GM12891 (cell line): ENCODE measurements around the gene CCL23.
"Not testable (repeated sequence)": the region's sequence is repeated elsewhere in the genome, so short reads cannot be mapped to it uniquely, and the experiment has no call there.

Experiments
- PAX5 ChIP-seq: IDR thresholded peaks from 2 replicates; pipeline ENCODE4 v1.6.1; 2011; ENCODE audit warnings: low read length, moderate library complexity, mild to moderate bottlenecking; ENCODE audit not compliant: insufficient read depth, severe bottlenecking
- POLR2A ChIP-seq: IDR thresholded peaks from 2 replicates; pipeline ENCODE4 v1.6.1; 2011; ENCODE audit warnings: low read depth, low read length, control low read depth
- POLR2AphosphoS5 ChIP-seq: IDR thresholded peaks from 2 replicates; pipeline ENCODE4 v1.6.1; 2011; ENCODE audit warnings: low read depth, low read length, control low read depth
- POU2F2 ChIP-seq: IDR thresholded peaks from 2 replicates; pipeline ENCODE4 v1.6.1; 2011; ENCODE audit warnings: low read depth, mild to moderate bottlenecking, control low read depth, low read length, moderate library complexity
- SPI1 ChIP-seq: IDR thresholded peaks from 2 replicates; pipeline ENCODE4 v1.6.1; 2011; ENCODE audit warnings: low read depth, low read length, control low read depth
- TAF1 ChIP-seq: IDR thresholded peaks from 2 replicates; pipeline ENCODE4 v1.6.1; 2011; ENCODE audit warnings: low read depth, low read length, control low read depth

DNA sequence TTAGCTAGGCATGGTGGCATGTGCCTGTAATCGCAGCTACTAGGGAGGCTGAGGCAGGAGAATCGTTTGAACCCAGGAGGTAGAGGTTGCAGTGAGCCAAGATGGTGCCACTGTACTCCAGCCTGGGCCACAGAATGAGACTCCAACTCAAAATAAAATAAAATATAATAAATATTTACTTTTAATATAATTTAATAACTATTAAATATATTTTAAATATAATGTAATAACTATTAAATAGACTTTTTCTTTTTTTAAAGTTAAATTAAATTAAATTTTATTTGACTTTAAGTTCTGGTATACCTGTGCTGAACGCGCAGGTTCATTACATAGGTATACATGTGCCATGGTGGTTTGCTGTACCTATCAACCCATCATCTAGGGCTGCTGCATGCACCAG is 1.9 kb downstream of the CCL23 start:
- TF ChIP-seq SPI1, POLR2AphosphoS5, TAF1, POLR2A, PAX5, POU2F2: not testable (repeated sequence)
